DND-41 (cell line): ENCODE results near the gene ARHGAP30.
A peak's percentile ranks its signal among the peaks of the same experiment; 100 is the strongest.

Experiments used
- ATAC-seq: fragments of 200-7000 bp; cut with Tn5 transposase; 3 replicates; pipeline ENCODE4 v1.9.1; 2021; ENCODE audit warnings: low read depth; ENCODE audit not compliant: insufficient read depth
- DNase-seq: peaks from one replicate; pipeline ENCODE4 v3.0.0-alpha.2; 2020
- H2AFZ ChIP-seq: 2 replicates; pipeline ENCODE4 v1.6.0; 2012; ENCODE audit warnings: low read depth, low read length
- H3K27ac ChIP-seq: 2 replicates; pipeline ENCODE4 v1.5.1; 2012; ENCODE audit warnings: low read length, inconsistent platforms
- H3K27me3 ChIP-seq: fragments of 200-600 bp; sonication (generic); 2 replicates; pipeline ENCODE4 v1.6.0; 2012; ENCODE audit warnings: low read length, mild to moderate bottlenecking, inconsistent platforms; ENCODE audit not compliant: insufficient read depth, poor library complexity
- H3K36me3 ChIP-seq: 2 replicates; pipeline ENCODE4 v1.5.1; 2012; ENCODE audit warnings: low read length, inconsistent platforms; ENCODE audit not compliant: insufficient read depth
- H3K4me1 ChIP-seq: 2 replicates; pipeline ENCODE4 v1.5.1; 2012; ENCODE audit warnings: mild to moderate bottlenecking, low read length; ENCODE audit not compliant: insufficient read depth
- H3K4me2 ChIP-seq: 2 replicates; pipeline ENCODE4 v1.6.0; 2012; ENCODE audit warnings: mild to moderate bottlenecking, moderate library complexity, low read length, inconsistent platforms; ENCODE audit not compliant: insufficient read depth
- H3K4me3 ChIP-seq, 2 experiments: fragments of 200-600 bp in 1 of 2; shearing (Covaris generic) in 1 of 2; 2 replicates each; pipeline ENCODE4 v1.5.1; 2012 to 2016; ENCODE audit warnings: inconsistent platforms in 2 of 2, low read length in 2 of 2, mild to moderate bottlenecking in 2 of 2, low read depth in 1 of 2, moderate library complexity in 1 of 2
- H3K79me2 ChIP-seq: 2 replicates; pipeline ENCODE4 v1.6.0; 2012; ENCODE audit warnings: low read length, inconsistent platforms; ENCODE audit not compliant: insufficient read depth
- H3K9ac ChIP-seq: 2 replicates; pipeline ENCODE4 v1.6.0; 2012; ENCODE audit warnings: low read depth, mild to moderate bottlenecking, inconsistent platforms, low read length, moderate library complexity
- H3K9me3 ChIP-seq: 2 replicates; pipeline ENCODE4 v1.5.1; 2012; ENCODE audit warnings: low read length, moderate library complexity, mild to moderate bottlenecking, inconsistent platforms; ENCODE audit not compliant: insufficient read depth, severe bottlenecking
- H4K20me1 ChIP-seq: 2 replicates; pipeline ENCODE4 v1.6.0; 2012; ENCODE audit warnings: low read length; ENCODE audit not compliant: insufficient read depth
- EZH2 ChIP-seq: IDR thresholded peaks from 3 replicates; pipeline ENCODE4 v1.6.1; 2012; ENCODE audit warnings: borderline replicate concordance, low read depth, mild to moderate bottlenecking, moderate library complexity, low read length, inconsistent platforms; ENCODE audit not compliant: severe bottlenecking
- TF ChIP-seq, protein P1 (sequence below): IDR thresholded peaks from 2 replicates; pipeline ENCODE4 v1.5.1; 2012; ENCODE audit warnings: borderline replicate concordance, low read length, moderate library complexity, mild to moderate bottlenecking; ENCODE audit not compliant: poor library complexity, severe bottlenecking; ENCODE audit errors: extremely low read depth

Gene ARHGAP30

DNA sequence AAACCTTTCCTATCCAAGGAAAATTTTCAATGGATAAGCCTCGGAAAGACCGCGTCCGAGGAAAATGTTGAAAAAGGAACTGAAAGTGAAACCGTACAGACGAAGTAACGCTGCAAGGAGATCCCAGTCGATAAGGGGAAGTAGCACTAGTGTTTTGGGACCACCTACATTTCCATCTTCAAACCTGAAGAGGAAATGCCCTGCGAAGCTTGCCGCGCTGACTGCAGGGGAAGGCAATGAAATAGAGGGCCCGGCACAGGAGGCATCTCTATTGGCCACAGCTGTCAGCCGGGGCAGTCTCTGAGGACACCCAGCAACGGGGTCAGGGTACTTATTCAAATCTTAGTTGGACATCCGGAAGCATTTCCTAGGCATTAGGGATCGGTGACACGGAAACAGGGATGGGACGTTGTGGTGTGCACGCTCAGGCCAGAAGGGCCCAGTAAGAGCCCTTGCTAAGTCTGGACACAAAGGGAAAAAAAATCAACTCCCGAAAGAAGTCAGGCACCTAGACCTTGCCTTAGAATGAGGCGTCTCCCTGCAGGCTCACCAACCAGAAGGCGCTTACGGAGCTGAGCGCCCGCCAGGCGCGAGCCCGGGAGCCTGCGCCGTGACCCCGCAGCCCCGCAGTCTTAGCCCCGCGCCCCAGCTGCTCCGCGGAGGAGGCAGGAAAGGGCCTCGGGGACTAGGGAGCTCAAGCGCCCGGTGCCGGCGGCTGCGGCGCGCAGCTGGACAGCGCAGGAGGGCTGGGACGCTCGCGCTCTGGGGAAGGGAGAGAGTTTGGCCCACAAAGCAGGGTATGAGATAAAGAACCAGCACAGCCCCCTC, 24.6 kb downstream of the ARHGAP30 start:
- DNase-seq (peak; percentile 86), ATAC-seq (peak; percentile 74)
- Histone ChIP-seq H3K36me3 (peaks cover 60% of the 10 kb centered on the region), H2AFZ (peak overlapping the region; percentile 90), H3K9me3 (no peaks in the 10 kb centered on the region), H3K27me3 (no peaks in the 10 kb centered on the region), H3K9ac (peak overlapping the region; percentile 93), H3K27ac (peak overlapping the region; percentile 99), H3K4me2 (peak overlapping the region; percentile 79), H3K4me1 (peaks cover 51% of the 10 kb centered on the region), H4K20me1 (no peaks in the 10 kb centered on the region), H3K4me3 (peak overlapping the region; percentile 75 to 92), H3K79me2 (peaks cover 48% of the 10 kb centered on the region)
- TF ChIP-seq EZH2: no peak
- TF ChIP-seq, protein P1, sequence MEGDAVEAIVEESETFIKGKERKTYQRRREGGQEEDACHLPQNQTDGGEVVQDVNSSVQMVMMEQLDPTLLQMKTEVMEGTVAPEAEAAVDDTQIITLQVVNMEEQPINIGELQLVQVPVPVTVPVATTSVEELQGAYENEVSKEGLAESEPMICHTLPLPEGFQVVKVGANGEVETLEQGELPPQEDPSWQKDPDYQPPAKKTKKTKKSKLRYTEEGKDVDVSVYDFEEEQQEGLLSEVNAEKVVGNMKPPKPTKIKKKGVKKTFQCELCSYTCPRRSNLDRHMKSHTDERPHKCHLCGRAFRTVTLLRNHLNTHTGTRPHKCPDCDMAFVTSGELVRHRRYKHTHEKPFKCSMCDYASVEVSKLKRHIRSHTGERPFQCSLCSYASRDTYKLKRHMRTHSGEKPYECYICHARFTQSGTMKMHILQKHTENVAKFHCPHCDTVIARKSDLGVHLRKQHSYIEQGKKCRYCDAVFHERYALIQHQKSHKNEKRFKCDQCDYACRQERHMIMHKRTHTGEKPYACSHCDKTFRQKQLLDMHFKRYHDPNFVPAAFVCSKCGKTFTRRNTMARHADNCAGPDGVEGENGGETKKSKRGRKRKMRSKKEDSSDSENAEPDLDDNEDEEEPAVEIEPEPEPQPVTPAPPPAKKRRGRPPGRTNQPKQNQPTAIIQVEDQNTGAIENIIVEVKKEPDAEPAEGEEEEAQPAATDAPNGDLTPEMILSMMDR: peak; percentile 0

DNA sequence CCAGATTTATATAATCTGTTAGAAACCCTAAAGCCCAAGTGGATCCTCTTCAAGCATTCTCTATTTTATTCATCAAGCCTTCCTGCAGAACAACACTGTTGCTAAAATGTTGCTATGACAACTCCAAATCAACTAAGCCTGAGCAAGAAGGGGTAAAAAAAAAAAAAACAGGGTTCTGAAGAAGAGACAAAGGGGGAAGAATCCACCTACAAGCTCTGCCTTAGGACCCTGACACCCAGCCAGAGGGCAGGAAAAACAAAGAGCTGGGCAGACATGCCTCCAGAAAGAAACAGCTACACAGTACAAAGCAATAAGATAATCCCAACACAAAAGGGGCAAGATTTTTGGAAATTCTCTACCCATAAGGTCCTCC, 25.2 kb downstream of the ARHGAP30 start:
- Histone ChIP-seq H4K20me1 (no peaks in the 10 kb centered on the region), H3K79me2 (peaks cover 48% of the 10 kb centered on the region), H3K4me3 (peak overlapping the region; percentile 75 to 92), H2AFZ (peak overlapping the region; percentile 90), H3K36me3 (peaks cover 60% of the 10 kb centered on the region), H3K9me3 (no peaks in the 10 kb centered on the region), H3K4me1 (peaks cover 57% of the 10 kb centered on the region), H3K4me2 (peak overlapping the region; percentile 79), H3K9ac (peak overlapping the region; percentile 93), H3K27ac (peak overlapping the region; percentile 99), H3K27me3 (no peaks in the 10 kb centered on the region)
- ATAC-seq (peak; percentile 12; the same call in 1 of the 3 replicates), DNase-seq (no peak)
- no peak for TF ChIP-seq EZH2
- TF ChIP-seq, protein P1: peak; percentile 14

DNA sequence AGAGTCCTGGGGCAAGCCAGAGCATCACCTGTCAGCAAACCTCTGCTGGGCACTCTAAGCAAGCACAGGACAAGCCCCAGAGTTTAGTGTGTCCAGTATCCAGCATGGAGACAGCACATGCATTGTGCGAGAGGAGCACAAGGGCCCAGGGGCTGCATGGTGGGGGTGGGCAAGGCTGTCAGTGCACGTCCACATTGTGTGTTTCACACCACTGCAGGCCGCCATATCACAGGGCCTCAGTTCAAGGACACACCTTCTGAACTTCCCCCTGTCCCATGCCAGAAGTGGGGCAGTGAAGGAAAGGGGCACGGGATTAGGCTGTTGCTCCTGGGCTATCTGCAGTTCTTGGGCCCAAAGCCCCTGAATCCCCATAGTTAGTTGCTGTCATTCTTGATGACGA, 30.1 kb downstream of the ARHGAP30 start:
- ATAC-seq (no peak), DNase-seq (no peak)
- Histone ChIP-seq H2AFZ (no peak overlapping the region), H3K9me3 (no peaks in the 10 kb centered on the region), H3K4me2 (peak overlapping the region; percentile 90), H3K9ac (peak overlapping the region; percentile 78), H3K79me2 (peaks cover 45% of the 10 kb centered on the region), H3K27me3 (no peaks in the 10 kb centered on the region), H3K36me3 (peaks cover 43% of the 10 kb centered on the region), H4K20me1 (no peaks in the 10 kb centered on the region), H3K4me1 (peaks cover 68% of the 10 kb centered on the region), H3K27ac (peak overlapping the region; percentile 78), H3K4me3 (peak overlapping the region in 1 of 2 experiments; percentile 91; a peak in 2 of 4 replicates)
- TF ChIP-seq EZH2: no peak
- TF ChIP-seq, protein P1: no peak
